Activated naive CD8-positive, alpha-beta T cell treated with anti-CD3 and anti-CD28 coated beads for 36 hours (primary cell): Measurements from ENCODE around the gene PARP4. TPM values are rescaled to one million over a fixed set of nuclear protein-coding genes. Genes with fewer than 3 reads are reported as not detected.
"Not testable (repeated sequence)": the region's sequence is repeated elsewhere in the genome, so short reads cannot be mapped to it uniquely, and the experiment has no call there.

Experiments
- DNase-seq: peaks from one replicate; pipeline ENCODE4 v3.0.0; 2021
- H3K27ac Mint-ChIP-seq: one replicate; pipeline ENCODE4 v1.8.0; 2022; ENCODE audit warnings: mild to moderate bottlenecking, moderate library complexity, mixed read lengths
- H3K27me3 Mint-ChIP-seq: one replicate; pipeline ENCODE4 v1.8.0; 2022; ENCODE audit warnings: mild to moderate bottlenecking, mixed read lengths
- H3K36me3 Mint-ChIP-seq: one replicate; pipeline ENCODE4 v1.8.0; 2021; ENCODE audit warnings: mild to moderate bottlenecking, mixed read lengths
- H3K4me1 Mint-ChIP-seq: one replicate; pipeline ENCODE4 v1.8.0; 2021; ENCODE audit warnings: mixed read lengths
- H3K4me3 Mint-ChIP-seq: one replicate; pipeline ENCODE4 v1.8.0; 2022; ENCODE audit warnings: mild to moderate bottlenecking, moderate library complexity, mixed read lengths
- H3K9me3 Mint-ChIP-seq: one replicate; pipeline ENCODE4 v1.8.0; 2022; ENCODE audit warnings: mixed read lengths
- total RNA-seq, 2 experiments: library from RNA; stranded (reverse); gene quantifications; one replicate each; pipeline ENCODE4 v1.2.3, GENCODE V29; 2021

The PARP4 gene
- total RNA-seq, 2 experiments from 2014 or later, result 20.2 to 20.9 TPM

DNA sequence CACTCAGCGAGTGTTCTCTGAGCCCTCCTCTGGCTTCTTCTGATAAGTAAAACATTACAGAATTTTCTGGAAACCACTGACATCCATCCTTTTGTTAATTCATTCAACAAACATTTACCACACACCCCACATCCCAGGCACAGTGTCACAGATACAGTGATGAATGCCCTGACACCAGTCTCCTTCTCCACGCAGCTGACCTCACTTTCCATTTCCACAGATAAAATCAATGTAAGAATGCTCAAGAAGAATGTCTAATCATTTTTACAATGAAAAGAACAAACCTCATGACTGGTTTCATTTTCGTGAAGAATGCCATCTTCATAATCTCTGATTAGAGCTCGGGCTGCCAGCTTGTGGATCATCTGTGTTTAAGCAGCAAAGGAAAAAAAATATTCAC lies 69.2 kb downstream of the PARP4 start:
- Mint-ChIP-seq H3K27ac (no peak overlapping the region), H3K4me3 (no peak overlapping the region), H3K9me3 (no peaks in the 10 kb centered on the region), H3K27me3 (no peaks in the 10 kb centered on the region), H3K4me1 (no peaks in the 10 kb centered on the region), H3K36me3 (peaks cover 23% of the 10 kb centered on the region)
- no peak for DNase-seq

DNA sequence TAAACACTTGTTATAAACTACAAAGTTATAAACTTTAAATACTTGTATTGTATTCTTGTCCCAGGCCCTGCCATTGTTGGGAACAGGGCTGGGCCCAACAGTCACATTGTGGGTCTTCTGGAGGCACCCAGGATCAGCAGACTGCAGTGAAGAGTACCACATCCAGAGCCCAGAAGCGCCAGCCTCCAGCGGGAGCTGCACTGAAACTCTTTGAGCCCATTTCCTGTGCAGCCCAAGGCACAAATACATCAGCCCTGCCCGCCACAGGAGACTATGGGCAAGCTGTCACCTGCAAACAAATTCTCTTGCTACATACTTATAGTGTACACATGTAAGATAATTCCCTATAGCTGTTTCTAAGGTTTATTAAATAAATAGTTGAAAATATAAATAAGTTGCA lies 86.5 kb downstream of the PARP4 start:
- H3K9me3 Mint-ChIP-seq, H3K4me3 Mint-ChIP-seq, H3K4me1 Mint-ChIP-seq, H3K27me3 Mint-ChIP-seq, H3K27ac Mint-ChIP-seq, DNase-seq: not testable (repeated sequence)
- peaks cover 37% of the 10 kb centered on the region for H3K36me3 Mint-ChIP-seq

DNA sequence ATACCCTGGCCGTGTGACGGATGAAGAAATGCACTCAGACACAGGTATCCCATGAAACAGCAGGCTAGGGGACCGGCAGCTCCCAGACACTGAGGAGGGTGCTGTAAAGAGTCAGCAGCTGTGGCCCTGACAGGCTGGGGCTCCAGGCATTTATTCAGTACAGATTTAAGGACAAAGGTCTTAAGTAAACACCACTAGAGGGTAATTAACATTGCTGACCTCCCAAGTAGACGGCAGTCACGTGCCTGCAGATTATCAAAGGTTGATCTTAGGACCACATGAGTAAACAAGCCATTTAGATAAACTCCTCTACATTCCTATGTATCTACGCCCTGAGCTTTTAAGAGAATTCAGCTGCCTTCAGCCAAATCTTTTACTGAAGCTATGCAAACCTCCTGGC lies 92.9 kb downstream of the PARP4 start:
- H3K9me3 Mint-ChIP-seq, H3K27me3 Mint-ChIP-seq, H3K4me3 Mint-ChIP-seq, H3K27ac Mint-ChIP-seq, H3K4me1 Mint-ChIP-seq, DNase-seq: not testable (repeated sequence)
- H3K36me3 Mint-ChIP-seq, result peaks cover 26% of the 10 kb centered on the region

DNA sequence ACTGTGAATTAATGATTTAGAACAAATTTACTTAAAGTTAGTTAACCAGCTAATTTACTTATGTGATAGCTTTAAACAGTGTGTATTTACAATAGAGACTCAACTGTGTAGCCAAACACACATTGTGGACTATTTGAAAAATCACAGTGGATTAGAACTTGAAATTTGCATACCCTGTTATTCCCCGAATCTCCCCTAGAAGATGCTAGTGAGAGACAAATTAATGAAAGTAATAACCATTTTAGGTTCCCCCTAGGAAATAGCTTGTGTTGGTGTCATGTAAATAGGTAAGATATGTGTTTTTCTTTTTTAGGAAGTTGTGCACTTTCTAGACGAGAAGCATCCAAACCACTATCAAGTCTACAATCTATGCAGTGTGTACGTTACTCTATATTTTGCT lies 104.7 kb downstream of the PARP4 start:
- peaks cover 4% of the 10 kb centered on the region for H3K27me3 Mint-ChIP-seq
- H3K36me3 Mint-ChIP-seq, result no peaks in the 10 kb centered on the region
- DNase-seq, result no peak
- H3K27ac Mint-ChIP-seq, result no peak overlapping the region
- no peaks in the 10 kb centered on the region for H3K9me3 Mint-ChIP-seq
- no peak overlapping the region for H3K4me3 Mint-ChIP-seq
- no peaks in the 10 kb centered on the region for H3K4me1 Mint-ChIP-seq

DNA sequence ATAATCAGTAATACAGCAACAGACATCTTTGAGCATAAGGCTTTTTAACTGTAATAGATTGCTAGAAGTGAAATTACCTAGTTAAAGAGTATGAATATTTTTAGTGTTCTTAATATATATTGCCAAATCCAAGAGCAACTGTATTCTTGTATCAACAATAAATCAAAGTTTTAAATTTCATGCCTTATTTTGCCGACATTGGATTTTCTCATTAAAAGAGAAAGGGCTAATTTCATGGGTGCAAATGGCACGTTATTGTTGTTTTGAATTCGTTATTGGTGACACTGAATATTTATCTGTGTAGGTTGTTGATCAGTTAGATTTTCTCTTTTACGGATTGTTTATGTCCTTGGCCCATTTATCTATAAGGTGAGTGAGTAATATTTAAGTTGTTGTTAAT lies 106.1 kb downstream of the PARP4 start:
- no peak for DNase-seq
- Mint-ChIP-seq H3K4me3 (no peak overlapping the region), H3K36me3 (no peaks in the 10 kb centered on the region), H3K27me3 (no peaks in the 10 kb centered on the region), H3K9me3 (no peaks in the 10 kb centered on the region), H3K4me1 (no peaks in the 10 kb centered on the region), H3K27ac (no peak overlapping the region)

DNA sequence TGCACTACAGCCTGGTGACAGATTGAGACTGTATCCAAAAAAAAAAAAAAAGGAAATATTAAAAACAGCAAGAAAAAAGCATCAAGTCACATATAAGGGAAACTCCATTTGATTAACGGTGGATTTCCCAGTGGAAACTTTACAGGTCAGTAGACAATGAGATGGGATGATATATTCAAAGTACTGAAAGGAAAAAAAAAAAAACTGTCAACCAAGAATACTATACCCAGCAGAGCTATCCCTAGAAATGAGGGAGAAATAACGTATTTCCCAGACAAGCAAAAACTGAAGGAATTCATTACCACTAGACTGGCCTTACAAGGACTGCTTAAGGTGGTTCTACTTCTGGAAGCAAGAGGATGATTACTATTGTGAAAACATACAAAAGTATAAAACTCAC lies 115.8 kb downstream of the PARP4 start:
- no peaks in the 10 kb centered on the region for H3K4me1 Mint-ChIP-seq
- H3K36me3 Mint-ChIP-seq, result peaks cover 4% of the 10 kb centered on the region
- DNase-seq, result no peak
- no peaks in the 10 kb centered on the region for H3K27me3 Mint-ChIP-seq
- H3K27ac Mint-ChIP-seq, result no peak overlapping the region
- H3K9me3 Mint-ChIP-seq, result peaks cover 16% of the 10 kb centered on the region
- H3K4me3 Mint-ChIP-seq, result no peak overlapping the region

DNA sequence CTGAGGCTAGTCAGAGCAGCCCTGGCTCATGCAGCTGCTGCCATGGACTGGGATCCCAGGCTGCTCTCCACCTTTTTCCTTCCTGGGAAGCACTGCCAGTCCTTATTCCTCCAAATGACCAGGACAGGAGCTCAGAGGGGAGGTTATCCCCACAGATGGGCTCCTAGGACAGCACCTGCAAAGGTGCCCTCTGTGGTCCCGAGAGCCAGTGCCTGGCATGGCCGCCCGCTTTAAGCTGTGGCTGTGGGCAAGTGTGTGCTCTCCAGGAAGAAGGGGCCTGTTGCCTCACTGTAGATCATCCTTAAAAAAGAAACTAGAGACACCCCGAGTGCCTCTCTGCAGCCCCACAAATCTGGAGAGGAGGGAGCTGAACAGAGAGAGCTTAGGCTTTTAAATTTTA lies 119.6 kb downstream of the PARP4 start:
- no peak overlapping the region for H3K4me3 Mint-ChIP-seq
- no peaks in the 10 kb centered on the region for H3K27me3 Mint-ChIP-seq
- DNase-seq, result no peak
- H3K27ac Mint-ChIP-seq, result no peak overlapping the region
- peaks cover 16% of the 10 kb centered on the region for H3K9me3 Mint-ChIP-seq
- H3K4me1 Mint-ChIP-seq, result no peaks in the 10 kb centered on the region
- H3K36me3 Mint-ChIP-seq, result peaks cover 4% of the 10 kb centered on the region

DNA sequence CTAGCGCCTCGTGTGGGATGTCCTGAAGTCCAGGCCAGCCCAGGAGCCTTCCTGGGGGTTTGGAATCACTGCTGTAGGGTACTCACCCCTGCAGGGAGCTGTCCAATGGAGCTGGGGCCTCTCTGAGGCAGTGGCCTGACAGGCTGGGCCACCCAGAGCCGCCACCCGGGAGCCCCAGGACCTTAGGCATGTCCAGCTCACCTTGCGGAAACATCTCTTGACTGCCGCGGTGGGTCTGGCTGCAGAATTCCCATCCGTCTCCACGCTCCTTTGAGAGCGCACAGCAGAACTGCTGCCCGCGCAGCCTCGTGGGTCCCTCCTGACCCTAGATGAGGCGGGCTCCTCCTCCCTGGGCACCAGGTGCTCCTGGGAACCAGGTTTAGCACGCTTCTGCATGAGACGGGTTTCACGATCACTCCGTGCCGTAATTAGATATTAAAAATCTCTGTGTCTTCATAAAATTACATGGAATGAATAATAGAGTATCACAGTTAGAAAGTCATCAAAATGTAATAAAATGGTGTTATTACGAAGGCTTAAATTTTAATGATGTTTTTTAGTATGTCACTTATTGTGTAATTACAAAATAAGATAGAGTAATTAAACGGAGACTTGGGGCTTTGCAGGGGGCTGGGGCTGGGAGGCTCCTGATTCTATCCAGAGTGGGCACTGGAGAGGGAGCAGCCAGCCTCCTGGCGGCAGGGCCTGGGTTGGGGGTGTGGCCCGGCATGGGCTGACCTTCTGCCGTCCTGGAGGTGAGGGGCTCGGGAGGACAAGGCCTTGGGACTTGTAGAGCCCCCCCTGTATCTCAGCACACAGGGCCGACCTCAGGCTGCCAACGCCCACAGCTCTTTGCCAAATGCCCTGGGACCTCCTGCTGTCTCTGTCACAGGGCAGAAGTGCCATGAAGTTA lies 120.6 kb downstream of the PARP4 start:
- H3K36me3 Mint-ChIP-seq, H3K27ac Mint-ChIP-seq, H3K9me3 Mint-ChIP-seq, H3K27me3 Mint-ChIP-seq, H3K4me1 Mint-ChIP-seq, DNase-seq, H3K4me3 Mint-ChIP-seq: not testable (repeated sequence)

DNA sequence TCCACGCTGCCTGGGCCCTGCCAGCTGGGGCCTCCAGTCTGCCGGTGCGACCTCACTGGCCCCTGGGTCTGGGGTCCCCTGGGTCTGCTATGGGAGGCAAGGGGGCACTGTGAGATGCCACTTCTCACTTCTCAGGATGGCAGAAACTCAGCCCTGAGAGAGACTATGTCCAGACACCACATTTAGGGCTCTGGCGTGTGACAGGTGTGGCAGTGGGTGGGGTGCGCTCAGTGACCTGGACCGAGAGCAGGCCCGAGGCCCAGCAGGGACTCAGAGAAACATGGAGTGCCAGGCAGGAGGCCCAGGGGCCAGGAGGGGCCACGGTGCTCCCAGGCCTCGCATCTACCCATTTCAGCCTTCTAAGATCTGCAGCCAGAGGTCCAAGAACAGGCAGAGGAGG lies 121.8 kb downstream of the PARP4 start:
- not testable (repeated sequence) for H3K4me3 Mint-ChIP-seq, DNase-seq, H3K36me3 Mint-ChIP-seq

DNA sequence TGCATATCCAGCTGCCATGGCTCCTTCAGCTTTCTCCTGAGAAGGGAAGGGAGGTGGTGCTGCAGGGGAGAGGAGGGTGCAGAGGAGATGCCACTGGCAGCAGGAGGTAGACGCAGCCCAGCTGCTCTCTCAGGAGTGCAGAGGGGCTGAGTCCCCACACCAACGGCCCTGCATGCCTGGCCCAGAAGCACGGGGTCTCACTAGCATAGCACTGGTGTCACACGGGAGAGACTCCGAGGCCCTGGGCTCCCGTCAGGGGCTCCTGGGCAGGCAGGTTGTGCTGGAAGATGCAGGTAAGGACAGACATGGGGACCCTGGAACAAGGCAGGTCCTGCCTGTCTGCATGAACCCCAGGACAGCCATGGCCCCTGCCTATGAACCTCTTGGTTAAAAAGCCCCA lies 123.1 kb downstream of the PARP4 start:
- H3K4me1 Mint-ChIP-seq, result no peaks in the 10 kb centered on the region
- H3K27ac Mint-ChIP-seq, result no peak overlapping the region
- no peak overlapping the region for H3K4me3 Mint-ChIP-seq
- H3K9me3 Mint-ChIP-seq, result no peaks in the 10 kb centered on the region
- H3K36me3 Mint-ChIP-seq, result no peaks in the 10 kb centered on the region
- DNase-seq, result no peak
- no peaks in the 10 kb centered on the region for H3K27me3 Mint-ChIP-seq

More for the DNA sequence above, 121.8 kb downstream of the PARP4 start:
- not testable (repeated sequence) for H3K4me1 Mint-ChIP-seq, H3K9me3 Mint-ChIP-seq, H3K27me3 Mint-ChIP-seq, H3K27ac Mint-ChIP-seq

DNA sequence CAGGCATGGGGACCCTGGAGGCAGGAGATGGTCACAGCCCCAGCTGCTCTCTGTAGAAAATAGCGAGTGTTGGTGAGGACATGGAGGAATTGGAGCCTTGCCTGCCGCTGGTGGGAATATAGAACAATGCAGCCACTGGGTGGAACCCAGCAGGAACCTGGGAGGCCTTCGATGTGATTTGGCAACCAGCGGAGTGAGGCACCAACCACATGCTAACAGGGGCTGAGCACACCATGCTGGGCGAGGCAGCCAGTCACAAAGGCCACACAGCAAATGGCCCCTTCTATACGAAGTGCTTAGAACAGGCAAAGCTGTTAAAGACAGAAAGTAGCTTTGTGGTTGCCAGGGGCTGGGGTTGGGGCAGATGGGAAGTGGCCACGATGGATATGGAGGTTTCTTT lies 123.8 kb downstream of the PARP4 start:
- DNase-seq, H3K27ac Mint-ChIP-seq, H3K36me3 Mint-ChIP-seq, H3K27me3 Mint-ChIP-seq, H3K9me3 Mint-ChIP-seq, H3K4me1 Mint-ChIP-seq, H3K4me3 Mint-ChIP-seq: not testable (repeated sequence)

DNA sequence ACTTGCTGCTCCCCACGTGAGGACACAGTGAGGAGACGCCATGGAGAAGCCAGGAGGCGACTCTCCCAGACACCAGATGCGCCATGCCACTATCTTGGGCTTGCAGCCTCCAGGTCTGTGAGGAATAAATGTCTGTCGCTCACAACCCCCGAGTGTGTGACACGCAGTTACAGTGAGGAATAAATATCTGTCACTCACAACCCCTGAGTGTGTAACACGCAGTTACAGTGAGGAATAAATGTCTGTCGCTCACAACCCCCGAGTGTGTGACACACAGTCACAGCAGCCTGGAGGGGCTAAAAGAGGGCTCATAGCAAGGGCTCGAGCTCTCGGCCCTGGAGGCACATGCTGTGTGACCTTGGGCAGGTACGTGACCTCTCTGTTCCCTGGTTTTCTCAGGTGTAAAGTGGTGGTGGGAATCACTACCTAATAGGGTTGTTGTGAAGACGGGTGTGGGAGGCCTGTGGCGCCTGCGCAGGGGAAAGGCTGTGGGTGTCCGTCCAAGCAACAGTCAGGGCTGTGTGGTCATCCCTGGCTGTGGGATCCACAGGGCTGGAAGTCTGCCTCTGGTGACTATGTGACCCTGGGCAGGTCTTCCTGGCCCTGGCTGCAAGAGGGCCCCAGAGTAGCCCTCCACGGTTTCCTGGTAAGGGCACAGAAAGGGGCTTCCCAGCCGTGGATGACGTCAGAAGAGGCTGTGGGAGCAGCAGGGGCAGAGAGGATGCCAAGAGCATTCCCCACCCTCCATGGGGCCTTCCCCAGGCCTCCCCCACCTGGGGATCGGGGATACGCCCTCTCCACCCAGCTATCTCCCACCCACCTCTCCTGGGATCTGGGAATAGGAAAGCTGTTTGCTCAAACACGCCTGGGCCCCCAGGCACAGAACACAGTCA lies 125.5 kb downstream of the PARP4 start:
- no peak for DNase-seq
- no peaks in the 10 kb centered on the region for H3K9me3 Mint-ChIP-seq
- H3K36me3 Mint-ChIP-seq, result no peaks in the 10 kb centered on the region
- no peak overlapping the region for H3K4me3 Mint-ChIP-seq
- H3K27ac Mint-ChIP-seq, result no peak overlapping the region
- no peaks in the 10 kb centered on the region for H3K4me1 Mint-ChIP-seq
- no peaks in the 10 kb centered on the region for H3K27me3 Mint-ChIP-seq

DNA sequence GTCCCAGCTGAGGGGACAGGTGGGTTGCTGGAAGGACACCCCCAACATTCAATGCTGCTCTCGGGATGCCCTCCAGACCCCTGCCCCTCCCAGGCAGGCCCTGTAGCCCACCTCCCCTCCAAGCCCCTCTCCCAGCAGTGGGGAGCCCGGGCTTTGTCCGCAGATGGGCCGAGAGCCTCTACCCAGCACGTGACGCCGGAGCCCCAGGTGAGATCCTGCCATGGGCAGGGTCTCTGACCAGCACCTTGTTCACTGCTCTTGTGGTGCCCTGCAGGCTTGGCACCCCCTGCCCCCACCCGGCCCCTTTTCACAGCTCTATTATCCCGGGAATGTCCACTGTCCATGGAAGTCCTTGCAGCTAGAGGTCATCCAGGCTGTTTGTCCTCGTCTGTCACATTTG lies 126.7 kb downstream of the PARP4 start:
- Mint-ChIP-seq H3K27me3 (no peaks in the 10 kb centered on the region), H3K27ac (no peak overlapping the region)

DNA sequence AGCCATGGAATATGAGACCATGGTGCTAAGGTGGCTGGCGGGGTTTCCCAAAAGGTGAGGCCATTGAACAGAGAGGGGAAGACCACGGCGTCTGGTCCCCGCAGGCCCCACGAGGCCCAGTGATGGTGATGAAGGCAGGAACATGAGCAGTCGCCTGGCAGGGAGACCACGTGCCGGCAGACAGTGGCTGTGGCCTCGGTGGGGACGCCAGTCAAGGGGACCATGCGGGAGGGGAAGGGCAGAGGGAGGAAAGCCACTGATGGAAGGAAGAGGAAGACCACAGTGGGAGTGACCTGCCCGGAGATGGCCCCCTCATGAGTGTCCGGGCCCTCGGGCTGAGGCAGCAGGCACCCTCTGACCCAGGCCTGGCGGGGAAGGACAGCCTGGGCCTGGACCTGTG lies 127.6 kb downstream of the PARP4 start:
- DNase-seq, H3K4me3 Mint-ChIP-seq, H3K27me3 Mint-ChIP-seq, H3K27ac Mint-ChIP-seq, H3K4me1 Mint-ChIP-seq, H3K9me3 Mint-ChIP-seq, H3K36me3 Mint-ChIP-seq: not testable (repeated sequence)

More for the DNA sequence above, 126.7 kb downstream of the PARP4 start:
- peaks cover 6% of the 10 kb centered on the region for H3K4me1 Mint-ChIP-seq
- no peak for DNase-seq
- no peak overlapping the region for H3K4me3 Mint-ChIP-seq
- H3K9me3 Mint-ChIP-seq, result no peaks in the 10 kb centered on the region
- H3K36me3 Mint-ChIP-seq, result no peaks in the 10 kb centered on the region

DNA sequence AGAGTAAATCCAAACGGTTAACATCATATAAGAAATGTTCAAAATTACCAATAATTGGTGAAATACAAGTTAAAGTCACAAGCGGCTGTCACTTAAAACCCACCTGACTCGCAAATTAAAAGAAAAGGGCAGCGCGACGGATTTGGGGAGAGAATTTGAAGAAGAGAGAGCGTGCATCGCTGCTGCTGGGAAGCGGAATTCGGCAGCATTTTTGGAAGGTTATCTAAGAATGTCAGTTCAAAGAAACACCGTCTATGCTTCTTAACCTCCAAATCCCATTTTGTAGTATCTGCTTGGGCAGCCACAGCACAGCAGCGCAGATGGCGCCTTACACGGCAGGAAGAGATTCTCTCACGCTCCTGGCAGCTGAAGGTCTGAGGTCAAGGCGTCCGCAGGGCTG lies 128.5 kb downstream of the PARP4 start:
- not testable (repeated sequence) for H3K4me3 Mint-ChIP-seq, DNase-seq, H3K36me3 Mint-ChIP-seq, H3K9me3 Mint-ChIP-seq, H3K27ac Mint-ChIP-seq, H3K27me3 Mint-ChIP-seq
- H3K4me1 Mint-ChIP-seq, result peaks cover 15% of the 10 kb centered on the region
